Immature natural killer cell (primary cell): Measurements from ENCODE around the gene C19orf85. TPM values are rescaled to one million over a fixed set of nuclear protein-coding genes. Genes with fewer than 3 reads are reported as not detected.
"Not testable (repeated sequence)": the region's sequence is repeated elsewhere in the genome, so short reads cannot be mapped to it uniquely, and the experiment has no call there.

Source experiments
- DNase-seq, 3 donors: peaks; one replicate each; pipeline ENCODE4 v3.0.0; 2022; ENCODE audit warnings: mixed read lengths in 1 of 3
- H3K27ac Mint-ChIP-seq, 6 donors: one replicate each; pipeline ENCODE4 v1.8.0; 2020; ENCODE audit warnings: mixed read lengths in 6 of 6, mild to moderate bottlenecking in 5 of 6, inconsistent platforms in 4 of 6, moderate library complexity in 3 of 6
- H3K27me3 Mint-ChIP-seq, 3 donors: one replicate each; pipeline ENCODE4 v1.8.0; 2020 to 2021; ENCODE audit warnings: low read depth in 3 of 3, mild to moderate bottlenecking in 3 of 3, mixed read lengths in 3 of 3, moderate library complexity in 3 of 3, inconsistent platforms in 1 of 3
- H3K36me3 Mint-ChIP-seq, 3 donors: one replicate each; pipeline ENCODE4 v1.8.0; 2020; ENCODE audit warnings: mixed read lengths in 3 of 3, inconsistent platforms in 2 of 3, mild to moderate bottlenecking in 2 of 3
- H3K4me1 Mint-ChIP-seq, 2 donors: one replicate each; pipeline ENCODE4 v1.8.0; 2020; ENCODE audit warnings: inconsistent platforms in 2 of 2, mild to moderate bottlenecking in 2 of 2, mixed read lengths in 2 of 2, moderate library complexity in 1 of 2
- H3K4me3 Mint-ChIP-seq, 5 donors: one replicate each; pipeline ENCODE4 v1.8.0; 2020; ENCODE audit warnings: mild to moderate bottlenecking in 5 of 5, mixed read lengths in 5 of 5, inconsistent platforms in 3 of 5, moderate library complexity in 3 of 5
- H3K9me3 Mint-ChIP-seq, 6 donors: one replicate each; pipeline ENCODE4 v1.8.0; 2020; ENCODE audit warnings: mild to moderate bottlenecking in 6 of 6, mixed read lengths in 6 of 6, inconsistent platforms in 4 of 6, moderate library complexity in 3 of 6
- polyA plus RNA-seq, 3 donors: library from polyadenylated mRNA; unstranded; fragments of 300-500 nt; fragmentation: Illumina TruSeq; gene quantifications; one replicate each; pipeline ENCODE4 v1.2.3, GENCODE V29; 2021

C19orf85 gene
- polyA plus RNA-seq, 3 donors from 2014 or later = not detected

- Mint-ChIP-seq H3K36me3 (no peaks in the 10 kb centered on the region), H3K9me3 (no peaks in the 10 kb centered on the region), H3K27me3 (peaks cover 0 to 10% (median 8%) of the 10 kb centered on the region in 3 donors), H3K27ac (no peak overlapping the region), H3K4me3 (no peak overlapping the region), H3K4me1 (peaks cover 5 to 7% of the 10 kb centered on the region in 2 donors)
- no peak for DNase-seq
These were observed 40.0 kb downstream of the C19orf85 start for GRCh38 chr19:55424518-55424917.

- Mint-ChIP-seq H3K27me3 (peaks cover 0 to 10% (median 9%) of the 10 kb centered on the region in 3 donors), H3K9me3 (no peaks in the 10 kb centered on the region), H3K4me1 (peaks cover 5 to 7% of the 10 kb centered on the region in 2 donors), H3K27ac (no peak overlapping the region), H3K36me3 (no peaks in the 10 kb centered on the region), H3K4me3 (no peak overlapping the region)
- DNase-seq = no peak
These were observed 41.1 kb downstream of the C19orf85 start for GRCh38 chr19:55423225-55424005.

DNA sequence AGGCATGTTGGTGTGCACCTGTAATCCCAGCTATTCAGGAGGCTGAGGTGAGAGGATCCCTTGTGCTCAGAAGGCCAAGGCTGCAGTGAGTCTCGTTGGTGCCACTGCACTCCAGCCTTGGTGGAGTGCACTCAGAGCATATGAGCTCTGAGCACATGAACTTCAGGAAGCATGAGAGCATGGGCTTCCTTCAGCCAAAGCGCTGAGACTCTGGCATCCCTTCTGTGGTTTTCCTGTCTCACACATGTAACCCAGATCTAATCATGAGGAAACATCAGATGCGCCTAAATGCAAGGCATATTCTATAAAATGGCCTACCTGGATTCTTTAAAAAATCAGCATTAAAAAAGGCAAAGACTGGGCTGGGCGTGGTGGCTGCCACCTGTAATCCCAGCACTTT is 43.3 kb downstream of the C19orf85 start:
- DNase-seq = peak; percentile 25 to 31 (median 26)
- H3K27ac Mint-ChIP-seq = peak overlapping the region in 1 of 6 donors; percentile 79
- not testable (repeated sequence) for H3K9me3 Mint-ChIP-seq, H3K4me1 Mint-ChIP-seq, H3K4me3 Mint-ChIP-seq, H3K36me3 Mint-ChIP-seq
- peaks cover 2 to 18% (median 10%) of the 10 kb centered on the region in 3 donors for H3K27me3 Mint-ChIP-seq

GRCh38 chr19:55419624-55420236 is 44.8 kb downstream of the C19orf85 start:
- Mint-ChIP-seq H3K4me3 (no peak overlapping the region), H3K36me3 (no peaks in the 10 kb centered on the region), H3K27ac (peak overlapping the region in 1 of 6 donors; percentile 53), H3K4me1 (peaks cover 5 to 7% of the 10 kb centered on the region in 2 donors), H3K27me3 (peaks cover 2 to 18% (median 10%) of the 10 kb centered on the region in 3 donors), H3K9me3 (no peaks in the 10 kb centered on the region)
- no peak for DNase-seq

GRCh38 chr19:55419103-55419502 is 45.4 kb downstream of the C19orf85 start:
- H3K27me3 Mint-ChIP-seq = peaks cover 2 to 21% (median 10%) of the 10 kb centered on the region in 3 donors

DNA sequence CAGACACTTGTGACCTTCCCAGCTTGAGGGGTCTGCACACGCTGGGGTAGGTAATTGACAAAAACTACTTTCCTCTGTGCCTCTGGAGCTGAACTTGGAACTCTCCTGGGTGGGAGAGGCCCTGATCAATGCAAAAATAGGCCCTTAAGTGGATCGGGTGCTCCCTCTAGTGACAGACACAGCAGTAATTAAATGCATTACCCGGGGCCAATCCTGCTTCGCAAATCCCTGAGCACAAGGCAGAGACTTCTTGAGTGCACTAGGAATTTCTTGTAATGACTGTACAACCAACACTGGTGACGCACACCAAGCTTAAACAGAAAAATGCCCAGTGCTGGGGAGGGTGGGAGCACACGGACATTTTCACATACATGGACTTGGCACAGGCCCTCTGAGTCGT is 46.4 kb downstream of the C19orf85 start:
- Mint-ChIP-seq H3K9me3 (no peaks in the 10 kb centered on the region), H3K36me3 (no peaks in the 10 kb centered on the region), H3K4me3 (no peak overlapping the region), H3K27ac (peak overlapping the region in 1 of 6 donors; percentile 49), H3K4me1 (peaks cover 5 to 7% of the 10 kb centered on the region in 2 donors), H3K27me3 (peaks cover 2 to 17% (median 10%) of the 10 kb centered on the region in 3 donors)
- DNase-seq = peak; percentile 33 to 57 (median 39)

More at GRCh38 chr19:55419103-55419502, 45.4 kb downstream of the C19orf85 start:
- Mint-ChIP-seq H3K4me3 (no peak overlapping the region), H3K9me3 (no peaks in the 10 kb centered on the region), H3K36me3 (no peaks in the 10 kb centered on the region), H3K4me1 (peaks cover 5 to 7% of the 10 kb centered on the region in 2 donors), H3K27ac (no peak overlapping the region)
- no peak for DNase-seq

Other genes with a start within 250 kb of the C19orf85 start
- gene TMEM86B, start 236.0 kb downstream of the C19orf85 start, polyA plus RNA-seq = 1 to 10 TPM in 1 of 3 donors, under 1 TPM in 1, not detected in 1; 0.59 to 2.4 TPM
- gene PPP6R1, start 205.7 kb downstream of the C19orf85 start, polyA plus RNA-seq = 100 to 1,000 TPM in 1 of 3 donors, 10 to 100 TPM in 2; 43.1 to 123 (median 47.9) TPM
- gene HSPBP1, start 184.6 kb downstream of the C19orf85 start, polyA plus RNA-seq = 10 to 100 TPM; 42.6 to 46.7 (median 46.3) TPM
- not detected for gene BRSK1, start 180.8 kb downstream of the C19orf85 start, polyA plus RNA-seq
- not detected for gene TMEM150B, start 139.4 kb downstream of the C19orf85 start, polyA plus RNA-seq
- gene KMT5C, start 124.9 kb downstream of the C19orf85 start, polyA plus RNA-seq = 1 to 10 TPM in 2 of 3 donors, under 1 TPM in 1; 0.79 to 2.2 (median 2.1) TPM
- gene COX6B2, start 110.0 kb downstream of the C19orf85 start, polyA plus RNA-seq = under 1 TPM in 1 of 3 donors, not detected in 2; 0.16 TPM
- not detected for gene GARIN5B, start 101.5 kb downstream of the C19orf85 start, polyA plus RNA-seq
- not detected for gene IL11, start 94.3 kb downstream of the C19orf85 start, polyA plus RNA-seq
- gene TMEM190, start 87.9 kb downstream of the C19orf85 start, polyA plus RNA-seq = not detected
- gene TMEM238, start 80.5 kb downstream of the C19orf85 start, polyA plus RNA-seq = 1 to 10 TPM in 1 of 3 donors, not detected in 2; 1.0 TPM
- 100 to 1,000 TPM; 118 to 365 (median 350) TPM for gene RPL28, start 78.8 kb downstream of the C19orf85 start, polyA plus RNA-seq
- 10 to 100 TPM; 40.2 to 72.1 (median 47.0) TPM for gene UBE2S, start 57.0 kb downstream of the C19orf85 start, polyA plus RNA-seq
- not detected for gene SHISA7, start 21.5 kb downstream of the C19orf85 start, polyA plus RNA-seq
- gene ISOC2, start 3.1 kb downstream of the C19orf85 start, polyA plus RNA-seq = 10 to 100 TPM; 30.4 to 46.0 (median 34.2) TPM
- under 1 TPM; 0.14 to 0.72 (median 0.21) TPM for gene ZNF628, start 11.9 kb upstream of the C19orf85 start, polyA plus RNA-seq
- 1 to 10 TPM in 2 of 3 donors, not detected in 1; 2.7 to 4.8 TPM for gene NAT14, start 20.4 kb upstream of the C19orf85 start, polyA plus RNA-seq
- gene SSC5D, start 23.7 kb upstream of the C19orf85 start, polyA plus RNA-seq = not detected
- not detected for gene SBK2, start 72.4 kb upstream of the C19orf85 start, polyA plus RNA-seq
- gene SBK3, start 80.8 kb upstream of the C19orf85 start, polyA plus RNA-seq = not detected
- gene ZNF579, start 116.1 kb upstream of the C19orf85 start, polyA plus RNA-seq = under 1 TPM in 2 of 3 donors, not detected in 1; 0.19 to 0.64 TPM
- gene FIZ1, start 134.8 kb upstream of the C19orf85 start, polyA plus RNA-seq = 1 to 10 TPM in 2 of 3 donors, under 1 TPM in 1; 0.63 to 1.7 (median 1.0) TPM
- 10 to 100 TPM; 23.9 to 36.4 (median 31.7) TPM for gene ZNF524, start 135.5 kb upstream of the C19orf85 start, polyA plus RNA-seq
- gene ZNF865, start 140.9 kb upstream of the C19orf85 start, polyA plus RNA-seq = under 1 TPM in 2 of 3 donors, not detected in 1; 0.08 to 0.18 TPM
- gene ZNF784, start 159.8 kb upstream of the C19orf85 start, polyA plus RNA-seq = under 1 TPM; 0.59 to 0.78 (median 0.62) TPM
- 10 to 100 TPM in 2 of 3 donors, 1 to 10 TPM in 1; 9.6 to 27.8 (median 13.8) TPM for gene ZNF580, start 176.3 kb upstream of the C19orf85 start, polyA plus RNA-seq
- gene ZNF581, start 178.9 kb upstream of the C19orf85 start, polyA plus RNA-seq = 10 to 100 TPM in 2 of 3 donors, 1 to 10 TPM in 1; 8.4 to 24.9 (median 20.6) TPM
- 1 to 10 TPM in 2 of 3 donors, not detected in 1; 1.1 to 1.7 TPM for gene CCDC106, start 183.5 kb upstream of the C19orf85 start, polyA plus RNA-seq
- gene U2AF2, start 190.3 kb upstream of the C19orf85 start, polyA plus RNA-seq = 10 to 100 TPM in 1 of 3 donors, 1 to 10 TPM in 2; 3.1 to 17.0 (median 8.0) TPM
- 10 to 100 TPM in 1 of 3 donors, 1 to 10 TPM in 2; 3.0 to 15.3 (median 3.7) TPM for gene EPN1, start 210.5 kb upstream of the C19orf85 start, polyA plus RNA-seq